ENCODE results near the gene LAGE3.

- no peak for TF ChIP-seq EP300 (IDR thresholded peaks at IDR 0.05)
- TF ChIP-seq, protein P1, sequence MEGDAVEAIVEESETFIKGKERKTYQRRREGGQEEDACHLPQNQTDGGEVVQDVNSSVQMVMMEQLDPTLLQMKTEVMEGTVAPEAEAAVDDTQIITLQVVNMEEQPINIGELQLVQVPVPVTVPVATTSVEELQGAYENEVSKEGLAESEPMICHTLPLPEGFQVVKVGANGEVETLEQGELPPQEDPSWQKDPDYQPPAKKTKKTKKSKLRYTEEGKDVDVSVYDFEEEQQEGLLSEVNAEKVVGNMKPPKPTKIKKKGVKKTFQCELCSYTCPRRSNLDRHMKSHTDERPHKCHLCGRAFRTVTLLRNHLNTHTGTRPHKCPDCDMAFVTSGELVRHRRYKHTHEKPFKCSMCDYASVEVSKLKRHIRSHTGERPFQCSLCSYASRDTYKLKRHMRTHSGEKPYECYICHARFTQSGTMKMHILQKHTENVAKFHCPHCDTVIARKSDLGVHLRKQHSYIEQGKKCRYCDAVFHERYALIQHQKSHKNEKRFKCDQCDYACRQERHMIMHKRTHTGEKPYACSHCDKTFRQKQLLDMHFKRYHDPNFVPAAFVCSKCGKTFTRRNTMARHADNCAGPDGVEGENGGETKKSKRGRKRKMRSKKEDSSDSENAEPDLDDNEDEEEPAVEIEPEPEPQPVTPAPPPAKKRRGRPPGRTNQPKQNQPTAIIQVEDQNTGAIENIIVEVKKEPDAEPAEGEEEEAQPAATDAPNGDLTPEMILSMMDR (IDR thresholded peaks at IDR 0.05) = no peak
- no peak for TF ChIP-seq POLR2A (IDR thresholded peaks at IDR 0.05)
- no peak for TF ChIP-seq POLR2AphosphoS5 (IDR thresholded peaks at IDR 0.05)
Observed at GRCh38 chrX:154494715-154495114, 15.6 kb upstream of the LAGE3 start.

Data from suprapubic skin (tissue), 4 donors.